Uterus (tissue), 4 donors: Measurements from ENCODE around the gene RRAS2. TPM values are rescaled to one million over a fixed set of nuclear protein-coding genes. Genes with fewer than 3 reads are reported as not detected.

ENCODE experiments used
- DNase-seq, 2 donors: peaks; one replicate each; pipeline ENCODE4 v3.0.0-alpha.2; 2019 to 2020
- H3K27ac ChIP-seq, 2 donors: fragments of 200-600 bp; sonication (generic); 1 replicate in 1 of 2; 2 replicates in 1 of 2; pipeline ENCODE4 v1.5.1; 2016 to 2018
- H3K27me3 ChIP-seq, 2 donors: fragments of 200-600 bp; sonication (generic); one replicate each; pipeline ENCODE4 v1.5.1; 2018 to 2019; ENCODE audit warnings: control low read depth in 1 of 2
- H3K36me3 ChIP-seq, 2 donors: fragments of 200-600 bp; sonication (generic); one replicate each; pipeline ENCODE4 v1.5.1; 2019; ENCODE audit warnings: control low read depth in 1 of 2
- H3K4me1 ChIP-seq, 2 donors: fragments of 200-600 bp; sonication (generic); one replicate each; pipeline ENCODE4 v1.5.1; 2018 to 2019; ENCODE audit warnings: control low read depth in 1 of 2
- H3K4me3 ChIP-seq, 2 donors: fragments of 200-600 bp; sonication (generic); 1 replicate in 1 of 2; 2 replicates in 1 of 2; pipeline ENCODE4 v1.5.1; 2018 to 2019; ENCODE audit warnings: mild to moderate bottlenecking in 1 of 2
- H3K9me3 ChIP-seq, 2 donors: fragments of 200-600 bp; sonication (generic); one replicate each; pipeline ENCODE4 v1.5.1; 2019; ENCODE audit warnings: control low read depth in 1 of 2
- CTCF ChIP-seq, 4 experiments: fragments of 200-600 bp in 2 of 4; fragments of 450-650 bp in 2 of 4; sonication (generic) in 2 of 4; IDR thresholded peaks; one replicate each; pipeline ENCODE4 v1.5.1; 2016 to 2019; ENCODE audit warnings: antibody characterized with exemption in 4 of 4, mild to moderate bottlenecking in 2 of 4, moderate library complexity in 1 of 4
- POLR2A ChIP-seq, 2 donors: fragments of 450-650 bp; IDR thresholded peaks; one replicate each; pipeline ENCODE4 v1.6.1; 2016; ENCODE audit warnings: antibody characterized with exemption in 2 of 2, mild to moderate bottlenecking in 1 of 2, moderate library complexity in 1 of 2
- intact Hi-C: fragments of 100-400 bp; cut with DNase I; formaldehyde crosslinking; loops from one replicate; pipeline ENCODE4 v1.15.1; 2023; ENCODE audit warnings: low total_unique reads
- total RNA-seq, 4 donors: library from RNA; depleted of rRNA in 3 of 4; stranded (reverse); fragments of >200 nt in 3 of 4; gene quantifications; one replicate each; pipeline versions ENCODE4 v1.1.0 to v1.2.4, GENCODE V29; 2014 to 2023
- donor health status: DM: yes; HTN: yes; CAD: no.

RRAS2 gene
- total RNA-seq, 4 donors from 2014 or later: 18.7 to 43.6 (median 36.8) TPM

GRCh38 chr11:14308114-14308896 is 50.7 kb downstream of the RRAS2 start:
- H3K4me3 ChIP-seq: no peak overlapping the region
- no peaks in the 10 kb centered on the region for H3K36me3 ChIP-seq
- no peaks in the 10 kb centered on the region for H3K9me3 ChIP-seq
- TF ChIP-seq CTCF (IDR thresholded peaks at IDR 0.05) (peak; percentile 20 to 49 (median 30)), POLR2A (IDR thresholded peaks at IDR 0.05) (no peak)
- H3K4me1 ChIP-seq: peaks cover 0 to 6% of the 10 kb centered on the region in 2 donors
- no peaks in the 10 kb centered on the region for H3K27me3 ChIP-seq
- intact Hi-C loops: no loop called here
- no peak overlapping the region for H3K27ac ChIP-seq
- DNase-seq: no peak

GRCh38 chr11:14306481-14306880 is 52.5 kb downstream of the RRAS2 start:
- H3K36me3 ChIP-seq: no peaks in the 10 kb centered on the region
- H3K4me1 ChIP-seq: peaks cover 0 to 6% of the 10 kb centered on the region in 2 donors

GRCh38 chr11:14305649-14306048 is 53.3 kb downstream of the RRAS2 start:
- no peaks in the 10 kb centered on the region for H3K9me3 ChIP-seq
- no peak for TF ChIP-seq CTCF (IDR thresholded peaks at IDR 0.05)
- no peak for TF ChIP-seq POLR2A (IDR thresholded peaks at IDR 0.05)
- H3K4me1 ChIP-seq: peaks cover 0 to 6% of the 10 kb centered on the region in 2 donors
- no peak overlapping the region for H3K4me3 ChIP-seq
- intact Hi-C loops: no loop called here
- no peaks in the 10 kb centered on the region for H3K36me3 ChIP-seq
- H3K27ac ChIP-seq: no peak overlapping the region
- no peaks in the 10 kb centered on the region for H3K27me3 ChIP-seq
- DNase-seq: no peak

More at GRCh38 chr11:14306481-14306880, 52.5 kb downstream of the RRAS2 start:
- Histone ChIP-seq H3K27me3 (no peaks in the 10 kb centered on the region), H3K9me3 (no peaks in the 10 kb centered on the region), H3K4me3 (no peak overlapping the region), H3K27ac (no peak overlapping the region)
- no peak for TF ChIP-seq CTCF (IDR thresholded peaks at IDR 0.05)
- no peak for TF ChIP-seq POLR2A (IDR thresholded peaks at IDR 0.05)
- no peak for DNase-seq
- intact Hi-C loops: no loop called here

- DNase-seq: no peak
- peaks cover 0 to 6% of the 10 kb centered on the region in 2 donors for H3K4me1 ChIP-seq
- no peaks in the 10 kb centered on the region for H3K9me3 ChIP-seq
- intact Hi-C loops: no loop called here
- H3K27ac ChIP-seq: no peak overlapping the region
- no peaks in the 10 kb centered on the region for H3K27me3 ChIP-seq
- TF ChIP-seq CTCF (IDR thresholded peaks at IDR 0.05): no peak
- TF ChIP-seq POLR2A (IDR thresholded peaks at IDR 0.05): no peak
- no peak overlapping the region for H3K4me3 ChIP-seq
- no peaks in the 10 kb centered on the region for H3K36me3 ChIP-seq
Measured at GRCh38 chr11:14304601-14305000, 54.4 kb downstream of the RRAS2 start.

GRCh38 chr11:14300661-14301304 is 58.2 kb downstream of the RRAS2 start:
- DNase-seq: peak; percentile 36 to 43
- TF ChIP-seq POLR2A (IDR thresholded peaks at IDR 0.05) (no peak), CTCF (IDR thresholded peaks at IDR 0.05) (peak; percentile 63 to 75 (median 66))
- Histone ChIP-seq H3K9me3 (no peaks in the 10 kb centered on the region), H3K27me3 (no peaks in the 10 kb centered on the region), H3K27ac (no peak overlapping the region), H3K4me3 (no peak overlapping the region), H3K4me1 (no peaks in the 10 kb centered on the region), H3K36me3 (no peaks in the 10 kb centered on the region)
- intact Hi-C loops: no loop called here
